GM12878 (cell line): ENCODE data around the gene TSPEAR. TPM values are rescaled to one million over a fixed set of nuclear protein-coding genes. Genes with fewer than 3 reads are reported as not detected.

Experiments used
- ATAC-seq: fragments of 200-7000 bp; cut with Tn5 transposase; 3 replicates; pipeline ENCODE4 v1.9.1; 2020; ENCODE audit warnings: mild to moderate bottlenecking, moderate library complexity
- BruUV-seq: library from RNA; stranded (reverse); fragments of 400-500 nt; replicated peaks from 2 replicates; lab custom pipeline; 2021; lab: Mats Ljungman, UMichigan
- CTCF ChIA-PET: fragments of 300-600 bp; sonication (Branson Sonifier 250); formaldehyde crosslinking; extraction: SDS; loops from one replicate; lab custom pipeline; 2021; ENCODE audit warnings: inconsistent platforms; lab: Yijun Ruan, JAX
- POLR2A ChIA-PET: fragments of 350-600 bp; formaldehyde crosslinking; extraction: SDS; loops from one replicate; lab custom pipeline; 2021; ENCODE audit warnings: inconsistent platforms; lab: Charles Lee
- RAD21 ChIA-PET: fragments of 300-600 bp; sonication (Branson Sonifier 250); formaldehyde crosslinking; loops from one replicate; lab custom pipeline; 2023; ENCODE audit warnings: antibody characterized with exemption; ENCODE audit not compliant: unreplicated experiment; lab: Charles Lee
- SMC1A ChIA-PET: fragments of 300-600 bp; sonication (Branson Sonifier 250); formaldehyde crosslinking; loops from one replicate; lab custom pipeline; 2023; ENCODE audit not compliant: unreplicated experiment, uncharacterized antibody; lab: Charles Lee
- DNase-seq: peaks from one replicate; pipeline ENCODE4 v3.0.0-alpha.2; 2011; ENCODE audit warnings: low read depth, low spot score
- FAIRE-seq: peaks from 3 replicates; lab custom pipeline; 2011; peaks lifted over from hg19 to GRCh38; lab: Jason Lieb, UNC
- H2AFZ ChIP-seq: 2 replicates; pipeline ENCODE4 v1.6.0; 2011; ENCODE audit warnings: low read depth, low read length, control low read depth; ENCODE audit not compliant: control insufficient read depth
- H3K27ac ChIP-seq: 2 replicates; pipeline ENCODE4 v1.5.1; 2011; ENCODE audit warnings: control low read depth; ENCODE audit not compliant: control insufficient read depth, insufficient read depth
- H3K27me3 ChIP-seq, 2 experiments: replicated peaks in 1 of 2; 2 replicates each; pipeline versions ENCODE4 v1.6.0 to v1.6.1; 2011; ENCODE audit warnings: low read length in 1 of 2; ENCODE audit not compliant: control insufficient read depth in 2 of 2, insufficient read depth in 2 of 2
- H3K36me3 ChIP-seq, 2 experiments: 2 replicates each; pipeline ENCODE4 v1.5.1; 2011; ENCODE audit warnings: low read length in 1 of 2; ENCODE audit not compliant: control insufficient read depth in 2 of 2, insufficient read depth in 2 of 2
- H3K4me1 ChIP-seq: 2 replicates; pipeline ENCODE4 v1.6.1; 2011; ENCODE audit warnings: mild to moderate bottlenecking, low read length, moderate library complexity, mixed read lengths; ENCODE audit not compliant: control insufficient read depth, insufficient read depth
- H3K4me2 ChIP-seq: 2 replicates; pipeline ENCODE4 v1.6.0; 2011; ENCODE audit warnings: control low read depth; ENCODE audit not compliant: control insufficient read depth, insufficient read depth
- H3K4me3 ChIP-seq: fragments of 200-600 bp; sonication (generic); 2 replicates; pipeline ENCODE4 v1.5.1; 2016
- H3K79me2 ChIP-seq: 2 replicates; pipeline ENCODE4 v1.6.0; 2011; ENCODE audit warnings: low read length; ENCODE audit not compliant: control insufficient read depth, insufficient read depth
- H3K9ac ChIP-seq: 2 replicates; pipeline ENCODE4 v1.8.0; 2011; ENCODE audit warnings: low read length, control low read depth, mixed read lengths; ENCODE audit not compliant: control insufficient read depth, insufficient read depth
- H3K9me3 ChIP-seq: replicated peaks from 3 replicates; pipeline ENCODE4 v1.5.1; 2011; ENCODE audit warnings: mild to moderate bottlenecking, low read length; ENCODE audit not compliant: control insufficient read depth, insufficient read depth
- H4K20me1 ChIP-seq: 2 replicates; pipeline ENCODE4 v1.6.0; 2011; ENCODE audit not compliant: control insufficient read depth, insufficient read depth
- ASH2L ChIP-seq: fragments of 300-600, 200-600 bp; sonication (generic); IDR thresholded peaks from 2 replicates; pipeline ENCODE4 v1.6.1; 2017; ENCODE audit warnings: low read depth, mild to moderate bottlenecking, borderline replicate concordance
- BACH1 ChIP-seq: fragments of 450-650 bp; IDR thresholded peaks from 2 replicates; pipeline ENCODE4 v1.6.1; 2017; ENCODE audit warnings: mild to moderate bottlenecking, borderline replicate concordance
- CBX3 ChIP-seq: fragments of 200-600 bp; sonication (generic); IDR thresholded peaks from 2 replicates; pipeline ENCODE4 v1.6.1; 2016; ENCODE audit warnings: low read depth, borderline replicate concordance
- CHD4 ChIP-seq: fragments of 200-600 bp; sonication (generic); IDR thresholded peaks from 2 replicates; pipeline ENCODE4 v1.6.1; 2016; ENCODE audit warnings: mild to moderate bottlenecking
- EED ChIP-seq: sonication (generic); IDR thresholded peaks from 2 replicates; pipeline ENCODE4 v1.6.1; 2016; ENCODE audit warnings: antibody characterized with exemption, low read depth
- GATAD2B ChIP-seq: fragments of 450-650 bp; conservative IDR thresholded peaks from 2 replicates; pipeline ENCODE4 v1.6.1; 2017; ENCODE audit warnings: low read depth, mild to moderate bottlenecking, moderate library complexity
- LARP7 ChIP-seq: fragments of 450-650 bp; IDR thresholded peaks from 2 replicates; pipeline ENCODE4 v1.6.1; 2017; ENCODE audit warnings: mild to moderate bottlenecking
- MTA2 ChIP-seq: fragments of 450-650 bp; IDR thresholded peaks from 2 replicates; pipeline ENCODE4 v1.6.1; 2016; ENCODE audit warnings: low read depth, mild to moderate bottlenecking, moderate library complexity
- MXI1 ChIP-seq: fragments of 150-350 bp; IDR thresholded peaks from 2 replicates; pipeline ENCODE4 v1.6.1; 2011; ENCODE audit warnings: low read depth, mild to moderate bottlenecking, inconsistent platforms, low read length, improper control_type of control experiment
- NFIC ChIP-seq: IDR thresholded peaks from 2 replicates; pipeline ENCODE4 v1.6.1; 2012; ENCODE audit warnings: low read depth, mild to moderate bottlenecking, inconsistent platforms, low read length, moderate library complexity
- NFXL1 ChIP-seq: fragments of 450-650 bp; IDR thresholded peaks from 2 replicates; pipeline ENCODE4 v1.6.1; 2017; ENCODE audit warnings: antibody characterized with exemption, mild to moderate bottlenecking, borderline replicate concordance
- NKRF ChIP-seq: fragments of 450-650 bp; conservative IDR thresholded peaks from 2 replicates; pipeline ENCODE4 v1.6.1; 2017; ENCODE audit warnings: mild to moderate bottlenecking, moderate library complexity
- NR2C2 ChIP-seq: IDR thresholded peaks from 2 replicates; pipeline ENCODE4 v1.6.1; 2011; ENCODE audit warnings: borderline replicate concordance, low read depth; ENCODE audit not compliant: control insufficient read depth, insufficient read length
- PAX8 ChIP-seq: fragments of 450-650 bp; IDR thresholded peaks from 2 replicates; pipeline ENCODE4 v1.6.1; 2017; ENCODE audit warnings: mild to moderate bottlenecking, moderate library complexity
- PML ChIP-seq: IDR thresholded peaks from 2 replicates; pipeline ENCODE4 v1.6.1; 2012; ENCODE audit warnings: low read length, inconsistent platforms
- RFX5 ChIP-seq: IDR thresholded peaks from 2 replicates; pipeline ENCODE4 v1.6.1; 2011; ENCODE audit warnings: low read depth, low read length, improper control_type of control experiment
- SP1 ChIP-seq: IDR thresholded peaks from one replicate; pipeline ENCODE4 v1.6.1; 2011; ENCODE audit warnings: low read depth, low read length
- SREBF2 ChIP-seq: IDR thresholded peaks from 2 replicates; pipeline ENCODE4 v1.6.1; 2012; ENCODE audit warnings: mild to moderate bottlenecking, low read length
- TBL1XR1 ChIP-seq: IDR thresholded peaks from 2 replicates; pipeline ENCODE4 v1.6.1; 2012; ENCODE audit warnings: low read depth, low read length, improper control_type of control experiment
- YBX1 ChIP-seq: fragments of 450-650 bp; IDR thresholded peaks from 2 replicates; pipeline ENCODE4 v1.6.1; 2016; ENCODE audit warnings: antibody characterized with exemption
- ZNF217 ChIP-seq: fragments of 450-650 bp; IDR thresholded peaks from 2 replicates; pipeline ENCODE4 v1.6.1; 2017; ENCODE audit warnings: antibody characterized with exemption, mild to moderate bottlenecking
- WGBS: methylation state at CpG from one replicate; pipeline ENCODE4 v1.1.6; 2016; ENCODE audit warnings: low lambda C conversion rate; ENCODE audit not compliant: insufficient replicate concordance, insufficient coverage; ENCODE audit errors: missing lambda C conversion rate; 5-methylcytosine and 5-hydroxymethylcytosine counted together
- in situ Hi-C: fragments of 300-500 bp; cut with MboI; formaldehyde crosslinking; loops from 9 replicates; pipeline ENCODE4 v1.14.3; 2018; ENCODE audit warnings: mixed read lengths
- intact Hi-C: fragments of 100-400 bp; cut with micrococcal nuclease; formaldehyde crosslinking; loops from one replicate; pipeline ENCODE4 v1.14.2; 2022; ENCODE audit not compliant: unreplicated experiment
- polyA plus RNA-seq, 11 experiments: library from polyadenylated mRNA; depleted of rRNA in 4 of 11; unstranded in 6 of 11; stranded (reverse) in 5 of 11; fragments of >200 nt; fragmentation: Nextera tagmentation in 4 of 11; fragmentation: Illumina TruSeq in 1 of 11; extraction: Ambion mirVana in 4 of 11; extraction: Trizol in 1 of 11; gene quantifications; 1 replicate in 1 of 11; 2 replicates in 10 of 11; pipeline versions ENCODE4 v1.2.1 to v1.2.3, GENCODE V29; 2011 to 2016; ENCODE audit warnings: inconsistent platforms in 2 of 11, missing spikeins in 2 of 11, low read depth in 1 of 11
- total RNA-seq, 4 experiments: library from RNA; depleted of rRNA in 3 of 4; stranded (reverse); fragments of >200 nt in 3 of 4; fragmentation: Illumina TruSeq in 1 of 4; extraction: Trizol in 1 of 4; gene quantifications; 2 replicates each; pipeline versions ENCODE4 v1.2.1 to v1.2.3, GENCODE V29; 2013 to 2021

Gene TSPEAR
- total and polyA plus RNA-seq, 10 of the 15 experiments (the other 5 are each of a cell fraction or from before 2014, with no cell fraction given): not detected

DNA sequence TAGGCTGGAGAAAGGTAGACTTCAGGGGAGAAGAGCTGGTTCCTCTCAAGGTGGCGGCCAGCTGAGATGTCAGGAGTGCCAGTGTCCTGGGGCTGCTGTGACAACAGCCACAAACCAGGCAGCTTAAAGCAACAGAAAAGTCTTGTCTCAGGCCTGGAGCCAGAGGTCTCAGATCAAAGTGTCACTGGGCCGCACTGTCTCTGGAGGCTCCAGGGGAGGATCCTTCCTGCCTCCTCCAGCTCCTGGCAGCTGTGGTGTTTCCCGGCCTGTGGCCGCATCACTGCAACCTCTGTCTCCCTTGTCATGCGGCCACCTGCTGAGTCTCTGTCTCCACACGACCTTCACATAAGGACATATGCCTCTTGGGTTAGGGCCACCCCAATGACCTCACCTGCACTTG lies 24.4 kb upstream of the TSPEAR start:
- no peaks in the 10 kb centered on the region for H3K4me1 ChIP-seq
- CTCF ChIA-PET: no interaction called here

GRCh38 chr21:44734841-44735240 lies 23.5 kb upstream of the TSPEAR start:
- intact Hi-C loops: no loop called here
- H4K20me1 ChIP-seq: no peaks in the 10 kb centered on the region
- FAIRE-seq (no peak), DNase-seq (no peak), ATAC-seq (no peak)
- H3K79me2 ChIP-seq: no peaks in the 10 kb centered on the region
- POLR2A ChIA-PET: interaction anchor here (0.5 kb wide), 1 partner anchor 397 kb away, joined by 3 read pairs; no protein-coding TSS in a partner anchor
- RAD21 ChIA-PET: no interaction called here
- H3K4me3 ChIP-seq: no peak overlapping the region
- no peaks in the 10 kb centered on the region; a peak in 1 of 4 replicates for H3K27me3 ChIP-seq
- CTCF ChIA-PET: no interaction called here
- no peaks in the 10 kb centered on the region for H3K4me1 ChIP-seq
- no peak overlapping the region for H3K27ac ChIP-seq
- H2AFZ ChIP-seq: no peak overlapping the region
- H3K9ac ChIP-seq: no peak overlapping the region
- 46% methylated on average over 17 of the region's 17 CpGs for WGBS
- no TSS peak for BruUV-seq
- H3K4me2 ChIP-seq: no peak overlapping the region
- SMC1A ChIA-PET: no interaction called here
- no peaks in the 10 kb centered on the region for H3K9me3 ChIP-seq
- in situ Hi-C loops: no loop called here
- no peaks in the 10 kb centered on the region for H3K36me3 ChIP-seq
- TF ChIP-seq ASH2L (no peak), PML (no peak), NR2C2 (no peak), PAX8 (no peak), MTA2 (no peak), CHD4 (no peak), TBL1XR1 (no peak), NFXL1 (no peak), SREBF2 (no peak), YBX1 (no peak), LARP7 (no peak), NKRF (no peak), GATAD2B (no peak), SP1 (no peak), BACH1 (no peak), NFIC (no peak)

More for the DNA sequence above, 24.4 kb upstream of the TSPEAR start:
- Histone ChIP-seq H3K27ac (no peak overlapping the region), H3K79me2 (no peaks in the 10 kb centered on the region), H3K36me3 (no peaks in the 10 kb centered on the region), H3K9ac (no peak overlapping the region), H3K9me3 (no peaks in the 10 kb centered on the region), H3K4me2 (no peak overlapping the region), H2AFZ (no peak overlapping the region), H3K4me3 (no peak overlapping the region), H4K20me1 (no peaks in the 10 kb centered on the region), H3K27me3 (no peaks in the 10 kb centered on the region; a peak in 1 of 4 replicates)
- no peak for DNase-seq
- no peak for FAIRE-seq
- in situ Hi-C loops (no loop called here), intact Hi-C loops (no loop called here)
- BruUV-seq: no TSS peak
- ChIA-PET SMC1A (no interaction called here), RAD21 (no interaction called here), POLR2A (no interaction called here)
- WGBS: 38% methylated on average over 3 of the region's 6 CpGs
- no peak for TF ChIP-seq RFX5
- no peak for TF ChIP-seq MXI1
- no peak for TF ChIP-seq ZNF217
- TF ChIP-seq CBX3: no peak
- no peak for TF ChIP-seq EED
- no peak for ATAC-seq
